Measurements from ENCODE around the gene RBM33.

Gene RBM33

GRCh38 chr7:155694851-155695250, 50.4 kb downstream of the RBM33 start:
- DNase-seq (ENCODE audit: low spot score) = no peak

GRCh38 chr7:155696747-155697146, 52.3 kb downstream of the RBM33 start:
- no peak for DNase-seq (ENCODE audit: low spot score)

- DNase-seq (ENCODE audit: low spot score) = no peak
Observed at GRCh38 chr7:155698633-155699032, 54.2 kb downstream of the RBM33 start.

- DNase-seq (ENCODE audit: low spot score) = no peak
Observed at GRCh38 chr7:155699180-155699579, 54.7 kb downstream of the RBM33 start.

- no peak for DNase-seq (ENCODE audit: low spot score)
Observed at GRCh38 chr7:155700847-155701246, 56.4 kb downstream of the RBM33 start.

GRCh38 chr7:155701972-155702544, 57.6 kb downstream of the RBM33 start:
- no peak for DNase-seq (ENCODE audit: low spot score)

- DNase-seq (ENCODE audit: low spot score) = no peak
Observed at GRCh38 chr7:155702616-155703015, 58.2 kb downstream of the RBM33 start.

- no peak for DNase-seq (ENCODE audit: low spot score)
Observed at GRCh38 chr7:155705623-155706360, 61.3 kb downstream of the RBM33 start.

GRCh38 chr7:155706376-155706775, 61.9 kb downstream of the RBM33 start:
- no peak for DNase-seq (ENCODE audit: low spot score)

- DNase-seq (ENCODE audit: low spot score) = no peak
Observed at GRCh38 chr7:155709453-155709852, 65.0 kb downstream of the RBM33 start.

- no peak for DNase-seq (ENCODE audit: low spot score)
Observed at GRCh38 chr7:155710031-155710430, 65.6 kb downstream of the RBM33 start.

GRCh38 chr7:155710530-155710929, 66.1 kb downstream of the RBM33 start:
- DNase-seq (ENCODE audit: low spot score) = no peak

GRCh38 chr7:155711081-155711480, 66.6 kb downstream of the RBM33 start:
- DNase-seq (ENCODE audit: low spot score) = no peak

- DNase-seq (ENCODE audit: low spot score) = no peak
Observed at GRCh38 chr7:155713384-155713783, 68.9 kb downstream of the RBM33 start.

GRCh38 chr7:155714702-155715101, 70.2 kb downstream of the RBM33 start:
- DNase-seq (ENCODE audit: low spot score) = no peak

- DNase-seq (ENCODE audit: low spot score) = no peak
Observed at GRCh38 chr7:155715111-155715805, 70.8 kb downstream of the RBM33 start.

- DNase-seq (ENCODE audit: low spot score) = no peak
Observed at GRCh38 chr7:155717010-155717744, 72.7 kb downstream of the RBM33 start.

GRCh38 chr7:155721056-155721455, 76.6 kb downstream of the RBM33 start:
- DNase-seq (ENCODE audit: low spot score) = no peak

- DNase-seq (ENCODE audit: low spot score) = no peak
Observed at GRCh38 chr7:155722118-155722517, 77.7 kb downstream of the RBM33 start.

GRCh38 chr7:155722936-155723335, 78.5 kb downstream of the RBM33 start:
- no peak for DNase-seq (ENCODE audit: low spot score)

- no peak for DNase-seq (ENCODE audit: low spot score)
Observed at GRCh38 chr7:155724327-155725005, 80.0 kb downstream of the RBM33 start.

GRCh38 chr7:155725006-155725355, 80.5 kb downstream of the RBM33 start:
- DNase-seq (ENCODE audit: low spot score) = no peak

Data from pons (tissue), 1 donor.